ENCODE results near the gene CAPN1.
"Not testable (repeated sequence)": the region's sequence is repeated elsewhere in the genome, so short reads cannot be mapped to it uniquely, and the experiment has no call there.

Gene CAPN1

GRCh38 chr11:65238302-65238701, 56.6 kb downstream of the CAPN1 start:
- intact Hi-C loops (cut with DNase I) = not testable (repeated sequence)

GRCh38 chr11:65241134-65241533, 59.4 kb downstream of the CAPN1 start:
- DNase-seq = no peak
- intact Hi-C loops (cut with DNase I) = no loop called here

More at GRCh38 chr11:65238302-65238701, 56.6 kb downstream of the CAPN1 start:
- DNase-seq = not testable (repeated sequence)

DNA sequence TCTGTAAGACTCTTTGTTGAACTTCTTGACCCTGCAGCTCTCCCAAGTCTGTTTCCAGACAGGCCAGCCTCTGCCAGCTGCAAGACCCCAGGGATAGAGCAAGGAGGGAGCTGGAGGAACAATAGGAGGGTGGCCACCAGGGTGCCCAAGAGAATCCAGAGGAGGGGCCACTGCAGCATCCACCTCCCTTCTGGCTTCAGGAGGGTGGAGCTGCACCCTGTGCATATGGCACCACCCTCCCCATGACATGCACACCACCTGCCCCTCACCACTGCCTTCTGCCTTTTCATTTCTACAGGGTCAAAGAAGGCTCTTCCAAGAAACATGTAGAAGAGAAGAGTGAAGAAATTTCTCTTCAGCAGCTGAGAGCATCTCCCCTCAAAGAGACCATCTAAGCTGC, 60.0 kb downstream of the CAPN1 start:
- intact Hi-C loops (cut with DNase I) = no loop called here
- no peak for DNase-seq

GRCh38 chr11:65242389-65242788, 60.7 kb downstream of the CAPN1 start:
- DNase-seq = no peak
- intact Hi-C loops (cut with DNase I) = no loop called here

- DNase-seq = no peak
- intact Hi-C loops (cut with DNase I) = no loop called here
Measured at GRCh38 chr11:65243797-65244196, 62.1 kb downstream of the CAPN1 start.

GRCh38 chr11:65245046-65245445, 63.3 kb downstream of the CAPN1 start:
- not testable (repeated sequence) for DNase-seq

GRCh38 chr11:65246506-65246905, 64.8 kb downstream of the CAPN1 start:
- DNase-seq = no peak

More at GRCh38 chr11:65245046-65245445, 63.3 kb downstream of the CAPN1 start:
- intact Hi-C loops (cut with DNase I) = not testable (repeated sequence)

GRCh38 chr11:65248184-65248710, 66.5 kb downstream of the CAPN1 start:
- intact Hi-C loops (cut with DNase I) = not testable (repeated sequence)

More at GRCh38 chr11:65246506-65246905, 64.8 kb downstream of the CAPN1 start:
- intact Hi-C loops (cut with DNase I) = no loop called here

GRCh38 chr11:65251476-65251875, 69.7 kb downstream of the CAPN1 start:
- DNase-seq = no peak
- intact Hi-C loops (cut with DNase I) = no loop called here

More at GRCh38 chr11:65248184-65248710, 66.5 kb downstream of the CAPN1 start:
- DNase-seq = not testable (repeated sequence)

GRCh38 chr11:65254724-65255123, 73.0 kb downstream of the CAPN1 start:
- intact Hi-C loops (cut with DNase I) = no loop called here
- no peak for DNase-seq

DNA sequence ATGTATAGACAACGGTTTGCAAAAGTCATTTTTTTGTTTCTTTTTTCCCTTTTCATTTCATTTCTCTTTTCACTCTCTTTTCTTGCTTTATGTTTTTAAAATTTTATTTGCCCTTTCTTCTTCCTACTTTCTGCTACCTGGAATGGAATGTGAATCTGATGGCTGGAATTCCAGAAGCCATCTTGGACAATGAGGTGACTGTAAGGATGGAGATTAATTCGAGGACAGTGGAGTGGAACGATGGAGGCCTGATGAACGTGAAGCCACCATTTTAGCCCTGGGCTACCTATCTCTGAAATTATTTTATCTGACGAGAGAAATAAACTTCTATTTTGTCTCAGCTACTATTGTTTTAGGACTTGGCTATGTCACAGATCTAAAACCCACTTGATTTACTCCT, 77.3 kb downstream of the CAPN1 start:
- no peak for DNase-seq
- intact Hi-C loops (cut with DNase I) = no loop called here

GRCh38 chr11:65260302-65260701, 78.6 kb downstream of the CAPN1 start:
- intact Hi-C loops (cut with DNase I) = no loop called here

DNA sequence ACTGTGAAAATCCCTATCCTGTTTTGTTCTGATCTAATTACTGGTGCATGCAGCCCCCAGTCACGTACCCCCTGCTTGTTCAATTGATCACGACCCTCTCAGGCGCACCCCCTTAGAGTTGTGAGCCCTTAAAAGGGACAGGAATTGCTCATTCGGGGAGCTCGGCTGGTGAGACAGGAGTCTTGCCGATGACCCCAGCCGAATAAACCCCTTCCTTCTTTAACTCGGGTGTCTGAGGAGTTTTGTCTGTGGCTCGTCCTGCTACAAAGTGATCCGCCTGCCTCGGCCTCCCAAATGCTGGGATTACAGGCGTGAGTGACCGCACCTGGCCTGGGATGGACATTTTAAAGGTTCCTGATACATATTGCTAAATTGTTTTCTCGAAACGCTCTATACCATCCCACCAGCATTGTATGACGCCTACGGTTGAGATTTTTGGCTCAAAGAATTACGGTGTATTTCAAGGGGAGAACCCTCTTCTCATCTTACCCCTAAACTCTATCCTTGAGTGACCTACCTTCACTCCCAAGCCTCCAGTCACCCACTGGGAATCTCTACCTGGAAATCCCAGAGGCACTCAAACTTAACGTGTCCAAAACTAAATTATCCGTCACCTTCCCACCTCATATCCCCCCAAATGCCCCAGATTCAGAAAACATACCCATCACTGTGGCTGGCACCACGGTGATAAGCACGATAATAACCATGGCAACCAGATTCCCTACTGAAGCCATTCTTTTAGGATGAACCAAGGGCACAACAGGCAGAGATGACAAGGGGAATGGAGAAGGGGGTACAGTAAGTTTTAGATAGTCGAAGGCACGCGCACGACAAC, 79.2 kb downstream of the CAPN1 start:
- no peak for DNase-seq
- intact Hi-C loops (cut with DNase I) = no loop called here

More at GRCh38 chr11:65260302-65260701, 78.6 kb downstream of the CAPN1 start:
- DNase-seq = no peak

Measured in head of caudate nucleus (tissue), 42 donors.